ENCODE data around the gene DGAT2. TPM values are rescaled to one million over a fixed set of nuclear protein-coding genes. Genes with fewer than 3 reads are reported as not detected.
"Not testable (repeated sequence)": the region's sequence is repeated elsewhere in the genome, so short reads cannot be mapped to it uniquely, and the experiment has no call there.

Gene DGAT2, protein sequence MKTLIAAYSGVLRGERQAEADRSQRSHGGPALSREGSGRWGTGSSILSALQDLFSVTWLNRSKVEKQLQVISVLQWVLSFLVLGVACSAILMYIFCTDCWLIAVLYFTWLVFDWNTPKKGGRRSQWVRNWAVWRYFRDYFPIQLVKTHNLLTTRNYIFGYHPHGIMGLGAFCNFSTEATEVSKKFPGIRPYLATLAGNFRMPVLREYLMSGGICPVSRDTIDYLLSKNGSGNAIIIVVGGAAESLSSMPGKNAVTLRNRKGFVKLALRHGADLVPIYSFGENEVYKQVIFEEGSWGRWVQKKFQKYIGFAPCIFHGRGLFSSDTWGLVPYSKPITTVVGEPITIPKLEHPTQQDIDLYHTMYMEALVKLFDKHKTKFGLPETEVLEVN
- polyA plus RNA-seq (ENCODE audit: insufficient read length in 4 of 4): 1 to 10 TPM; 3.4 to 5.2 (median 3.7) TPM

- peak; percentile 44 to 67 (median 54) for DNase-seq (ENCODE audit: low read depth in 4 of 4, low spot score in 2 of 4)
Observed at GRCh38 chr11:75768112-75768908, at the start of gene DGAT2. Gene DGAT2 (plus strand): TSS chr11:75768778. CDS start chr11:75768992, 214 bp downstream.

GRCh38 chr11:75719340-75720239 lies 49.0 kb upstream of the DGAT2 start:
- no peak for DNase-seq (ENCODE audit: low read depth in 4 of 4, low spot score in 2 of 4)

DNA sequence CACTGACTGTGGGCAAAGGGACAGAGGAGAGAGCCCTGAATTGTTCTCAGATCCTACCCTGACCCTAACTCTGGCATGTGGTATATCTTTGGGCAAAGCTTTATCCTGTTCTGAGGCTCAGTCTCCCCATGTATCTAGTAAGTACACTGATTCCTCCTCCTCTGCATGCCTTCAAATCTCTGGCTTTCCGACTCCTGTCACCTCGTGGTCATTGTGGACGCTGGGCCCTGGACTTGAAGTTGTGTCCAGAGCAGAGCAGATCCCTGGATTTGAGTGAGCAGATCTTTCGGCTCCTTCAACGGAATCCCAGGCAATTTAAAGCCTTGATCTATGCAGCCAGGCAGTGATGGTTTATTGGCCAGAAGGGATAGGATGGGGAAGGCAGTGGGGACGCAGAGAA lies 47.9 kb upstream of the DGAT2 start:
- DNase-seq (ENCODE audit: low read depth in 4 of 4, low spot score in 2 of 4): no peak

- no peak for DNase-seq (ENCODE audit: low read depth in 4 of 4, low spot score in 2 of 4)
Observed at GRCh38 chr11:75721852-75722668, 46.5 kb upstream of the DGAT2 start.

DNA sequence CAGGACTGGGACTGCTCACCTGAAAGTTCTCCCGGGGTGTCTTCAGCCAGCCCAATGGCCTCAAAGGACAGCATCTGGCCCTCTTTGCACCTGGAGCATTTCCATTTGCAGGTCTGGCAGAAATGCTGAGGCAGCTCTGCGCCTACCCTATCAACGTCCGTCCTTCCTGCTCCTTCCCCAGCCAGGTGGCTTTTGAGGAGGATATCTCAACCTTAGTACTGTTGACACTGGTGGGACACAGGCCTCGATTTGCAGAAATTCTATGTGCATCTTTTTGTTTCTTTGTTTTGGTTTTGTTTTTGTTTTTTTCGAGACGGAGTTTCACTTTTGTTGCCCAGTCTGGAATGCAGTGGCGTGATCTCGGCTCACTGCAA lies 45.9 kb upstream of the DGAT2 start:
- DNase-seq (ENCODE audit: low read depth in 4 of 4, low spot score in 2 of 4): no peak

DNA sequence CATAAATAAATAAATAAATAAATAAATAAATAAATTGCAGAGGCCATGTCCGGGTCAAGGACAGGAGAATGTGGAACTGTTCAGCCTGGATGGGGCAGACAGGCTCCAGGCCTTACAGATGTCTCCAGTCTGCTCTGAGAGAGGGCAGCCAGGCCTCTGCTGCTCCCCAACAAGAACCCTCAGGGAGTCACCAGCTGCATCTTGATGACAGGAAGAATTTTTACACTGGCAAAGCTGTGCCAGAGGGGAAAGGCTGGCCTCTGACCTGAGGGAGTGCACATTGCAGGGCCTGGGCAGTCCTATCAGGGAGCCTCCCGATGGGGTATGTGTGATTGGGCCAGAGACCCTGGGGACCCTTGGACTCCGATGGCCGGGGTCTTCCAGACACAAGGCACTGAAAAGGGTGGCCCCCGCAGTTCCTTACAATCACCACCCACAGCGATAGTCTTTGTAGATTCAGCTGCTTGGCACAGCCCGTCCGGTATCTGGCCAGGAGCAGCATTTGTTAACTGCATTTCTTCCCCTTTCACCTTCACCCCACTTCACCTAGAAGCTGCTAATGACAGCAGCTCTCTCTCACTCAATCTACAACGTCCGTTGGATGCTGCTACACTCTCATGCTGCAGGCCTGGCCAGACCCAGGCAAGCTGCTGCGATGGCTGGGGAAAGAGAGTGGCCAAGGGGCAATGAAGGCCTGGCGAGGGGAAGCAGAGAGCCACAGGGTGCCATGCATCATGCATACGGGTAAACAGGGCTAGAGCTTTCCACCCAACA lies 42.8 kb upstream of the DGAT2 start:
- DNase-seq (ENCODE audit: low read depth in 4 of 4, low spot score in 2 of 4): no peak

GRCh38 chr11:75728992-75729391 lies 39.6 kb upstream of the DGAT2 start:
- no peak for DNase-seq (ENCODE audit: low read depth in 4 of 4, low spot score in 2 of 4)

DNA sequence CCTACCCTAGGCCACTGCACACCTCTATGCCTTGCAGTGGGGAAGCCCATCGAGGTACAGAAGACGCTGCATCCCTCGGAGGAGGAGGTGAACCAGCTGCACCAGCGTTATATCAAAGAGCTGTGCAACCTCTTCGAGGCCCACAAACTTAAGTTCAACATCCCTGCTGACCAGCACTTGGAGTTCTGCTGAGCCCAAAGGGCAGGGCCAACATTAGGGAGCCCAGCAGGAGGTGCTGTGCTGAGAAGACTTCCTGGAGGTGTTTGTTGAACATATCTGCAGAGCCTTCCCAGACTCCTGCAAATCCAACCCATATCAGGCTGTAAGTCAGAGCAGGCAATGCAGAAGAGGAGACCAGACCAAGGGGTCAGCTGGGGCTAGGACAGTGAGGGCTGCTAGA lies 37.5 kb upstream of the DGAT2 start:
- no peak for DNase-seq (ENCODE audit: low read depth in 4 of 4, low spot score in 2 of 4)

DNA sequence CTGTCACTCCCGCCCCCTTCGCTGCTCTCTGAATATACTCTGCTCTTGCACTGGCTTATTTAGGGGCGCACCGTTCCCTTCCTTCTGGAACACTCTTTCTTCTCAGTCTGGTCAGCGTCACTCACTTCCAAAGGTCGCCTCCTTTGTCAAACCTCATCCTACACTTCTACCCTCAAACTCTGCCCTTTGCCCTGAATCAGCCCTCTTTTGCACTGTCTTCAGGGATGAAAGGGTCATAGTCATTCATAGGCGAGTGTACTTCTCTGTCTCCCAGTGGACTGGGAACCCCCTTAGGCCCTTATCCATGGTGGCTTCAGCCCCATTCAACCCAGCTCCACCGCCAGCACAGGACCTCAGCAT lies 35.5 kb upstream of the DGAT2 start:
- no peak for DNase-seq (ENCODE audit: low read depth in 4 of 4, low spot score in 2 of 4)

- peak in 2 of 4 donors; percentile 5 to 15 for DNase-seq (ENCODE audit: low read depth in 4 of 4, low spot score in 2 of 4)
Observed at GRCh38 chr11:75733431-75734107, 35.0 kb upstream of the DGAT2 start.

DNA sequence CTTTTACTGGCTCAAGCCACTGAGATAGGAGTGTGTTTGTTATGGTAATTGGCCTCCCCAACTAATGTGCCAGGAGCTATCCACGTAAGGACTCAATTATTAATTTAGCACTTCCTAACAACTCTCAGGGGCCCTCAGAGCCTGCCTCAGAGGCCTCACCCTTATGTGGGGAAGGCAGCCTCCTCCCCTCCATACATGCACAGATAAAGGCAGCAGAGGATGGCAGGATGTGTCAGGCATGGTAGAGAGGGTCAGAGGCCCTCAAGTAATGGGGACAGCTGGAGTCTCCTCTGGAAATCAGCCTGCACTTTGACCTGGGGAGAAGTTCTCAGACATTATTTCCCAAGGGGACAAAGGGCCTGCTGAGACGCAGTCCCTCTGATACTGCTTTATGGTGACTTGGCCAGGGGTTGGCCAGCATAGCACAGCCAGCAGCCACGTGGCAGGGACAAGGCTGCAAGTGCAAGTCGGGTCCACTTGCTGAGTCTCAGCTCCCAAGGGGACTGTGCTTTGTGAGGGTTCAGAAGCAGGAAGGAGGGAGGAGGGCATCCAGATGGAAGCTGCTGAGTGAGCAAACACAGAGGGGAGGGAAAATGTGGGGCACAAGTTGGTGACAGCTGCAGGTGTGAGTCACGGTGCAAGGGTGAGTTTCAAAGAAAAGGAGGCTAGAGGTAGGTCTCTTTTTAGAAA lies 33.9 kb upstream of the DGAT2 start:
- DNase-seq (ENCODE audit: low read depth in 4 of 4, low spot score in 2 of 4): no peak

DNA sequence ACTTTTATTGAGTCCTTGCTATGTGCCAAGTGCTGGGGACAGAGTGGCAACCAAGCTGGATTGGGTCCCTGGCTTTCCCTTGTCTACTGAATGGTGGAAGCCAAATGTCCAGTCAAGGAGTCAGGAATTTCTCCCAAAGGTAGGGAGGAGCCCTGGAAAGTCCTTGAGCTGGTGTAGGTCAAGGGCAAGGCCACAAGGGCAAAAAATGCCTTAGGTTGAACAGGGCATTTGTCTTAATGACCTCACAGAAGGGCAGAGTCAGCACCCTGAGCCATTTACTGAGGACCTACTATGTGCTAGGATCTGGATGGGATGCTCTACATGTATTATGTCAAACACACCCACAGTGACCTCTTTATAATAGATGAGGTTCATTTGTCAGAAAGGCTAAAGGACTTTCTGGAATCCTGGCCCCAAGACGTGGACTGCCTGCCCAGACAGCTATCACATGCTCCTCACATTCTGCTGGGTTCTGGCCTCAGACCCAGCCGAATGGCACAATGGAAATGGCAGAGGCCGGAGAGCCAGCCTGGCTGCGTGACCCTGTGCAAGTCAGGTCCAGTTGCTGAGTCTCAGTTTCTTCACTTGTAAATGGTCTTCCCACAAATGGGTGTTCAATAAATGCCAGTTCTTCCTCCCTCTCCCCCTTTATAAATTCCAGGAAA lies 33.3 kb upstream of the DGAT2 start:
- DNase-seq (ENCODE audit: low read depth in 4 of 4, low spot score in 2 of 4): no peak

GRCh38 chr11:75737314-75737713 lies 31.3 kb upstream of the DGAT2 start:
- DNase-seq (ENCODE audit: low read depth in 4 of 4, low spot score in 2 of 4): no peak

DNA sequence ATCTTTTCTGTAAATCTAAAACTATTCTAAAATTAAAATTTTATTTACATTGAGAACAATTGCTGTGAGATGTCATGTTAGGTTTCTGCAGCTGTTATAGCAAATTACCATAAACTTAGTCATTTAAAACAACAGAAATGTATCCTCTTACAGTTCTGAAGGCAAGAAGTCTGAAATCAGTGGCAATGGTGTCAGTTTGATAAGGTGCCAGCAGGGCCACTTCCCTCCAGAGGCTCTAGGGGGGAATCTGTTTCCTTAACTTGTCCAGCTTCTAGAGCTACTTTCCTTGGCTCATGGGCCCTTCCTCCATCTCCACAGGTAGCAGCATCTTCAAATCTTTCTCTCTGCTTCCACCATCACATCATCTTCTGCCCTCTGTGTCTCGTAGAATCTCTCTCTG lies 27.9 kb upstream of the DGAT2 start:
- no peak for DNase-seq (ENCODE audit: low read depth in 4 of 4, low spot score in 2 of 4)

- not testable (repeated sequence) for DNase-seq (ENCODE audit: low read depth in 4 of 4, low spot score in 2 of 4)
Observed at GRCh38 chr11:75743159-75743558, 25.4 kb upstream of the DGAT2 start.

- DNase-seq (ENCODE audit: low read depth in 4 of 4, low spot score in 2 of 4): no peak
Observed at GRCh38 chr11:75743711-75744563, 24.6 kb upstream of the DGAT2 start.

GRCh38 chr11:75745807-75746206 lies 22.8 kb upstream of the DGAT2 start:
- DNase-seq (ENCODE audit: low read depth in 4 of 4, low spot score in 2 of 4): no peak
